H9 (cell line): Measurements from ENCODE around the gene ARHGEF39. TPM values are rescaled to one million over a fixed set of nuclear protein-coding genes. Genes with fewer than 3 reads are reported as not detected.

Experiments used
- DNase-seq: peaks from one replicate; pipeline ENCODE4 v3.0.0-alpha.2; 2017
- H2AFZ ChIP-seq: one replicate; pipeline ENCODE4 v1.6.1; 2013; ENCODE audit warnings: mild to moderate bottlenecking, low read length, control low read depth, moderate library complexity
- H2AK5ac ChIP-seq: 2 replicates; pipeline ENCODE4 v1.6.1; 2013; ENCODE audit warnings: low read length, control low read depth, mixed read lengths; ENCODE audit not compliant: insufficient read length
- H2BK120ac ChIP-seq: one replicate; pipeline ENCODE4 v1.6.1; 2013; ENCODE audit warnings: low read depth, mild to moderate bottlenecking, low read length, control low read depth, inconsistent platforms; ENCODE audit not compliant: poor library complexity, severe bottlenecking
- H2BK12ac ChIP-seq: 2 replicates; pipeline ENCODE4 v1.6.1; 2013; ENCODE audit warnings: low read length, control low read depth, mixed read lengths, low read depth; ENCODE audit not compliant: insufficient read length
- H2BK15ac ChIP-seq: 2 replicates; pipeline ENCODE4 v1.6.1; 2013; ENCODE audit warnings: low read depth, low read length, control low read depth
- H2BK20ac ChIP-seq: one replicate; pipeline ENCODE4 v1.6.1; 2013; ENCODE audit warnings: low read depth, mild to moderate bottlenecking, low read length, control low read depth, inconsistent platforms; ENCODE audit not compliant: poor library complexity, severe bottlenecking
- H2BK5ac ChIP-seq: 2 replicates; pipeline ENCODE4 v1.6.1; 2013; ENCODE audit warnings: low read length, control low read depth, mixed read lengths; ENCODE audit not compliant: insufficient read length
- H3K14ac ChIP-seq: 2 replicates; pipeline ENCODE4 v1.6.1; 2013; ENCODE audit warnings: low read length, control low read depth; ENCODE audit not compliant: insufficient read depth
- H3K18ac ChIP-seq: 2 replicates; pipeline ENCODE4 v1.6.1; 2013; ENCODE audit warnings: low read depth, mild to moderate bottlenecking, mixed read lengths, low read length, control low read depth; ENCODE audit not compliant: insufficient read length
- H3K23ac ChIP-seq: 2 replicates; pipeline ENCODE4 v1.6.1; 2013; ENCODE audit warnings: low read length, control low read depth, mixed read lengths, low read depth; ENCODE audit not compliant: insufficient read length
- H3K23me2 ChIP-seq: 2 replicates; pipeline ENCODE4 v1.6.1; 2013; ENCODE audit warnings: low read depth, mild to moderate bottlenecking, mixed read lengths, low read length, control low read depth; ENCODE audit not compliant: insufficient read length, poor library complexity, severe bottlenecking
- H3K27ac ChIP-seq: 2 replicates; pipeline ENCODE4 v1.5.1; 2013; ENCODE audit warnings: low read length, control low read depth, mixed read lengths, low read depth; ENCODE audit not compliant: insufficient read length
- H3K27me3 ChIP-seq: 2 replicates; pipeline ENCODE4 v1.6.1; 2013; ENCODE audit warnings: low read length, control low read depth, inconsistent platforms; ENCODE audit not compliant: insufficient read depth
- H3K4ac ChIP-seq: 2 replicates; pipeline ENCODE4 v1.6.1; 2013; ENCODE audit warnings: low read depth, mild to moderate bottlenecking, control low read depth, inconsistent platforms, low read length, moderate library complexity
- H3K4me1 ChIP-seq: 2 replicates; pipeline ENCODE4 v1.6.1; 2013; ENCODE audit warnings: low read length, control low read depth, inconsistent platforms; ENCODE audit not compliant: insufficient read depth
- H3K4me2 ChIP-seq: 2 replicates; pipeline ENCODE4 v1.6.1; 2013; ENCODE audit warnings: low read length, control low read depth, mixed read lengths; ENCODE audit not compliant: insufficient read length, insufficient read depth
- H3K56ac ChIP-seq: 2 replicates; pipeline ENCODE4 v1.6.1; 2013; ENCODE audit warnings: low read depth, mild to moderate bottlenecking, mixed read lengths, low read length, control low read depth; ENCODE audit not compliant: insufficient read length
- H3K79me1 ChIP-seq: 2 replicates; pipeline ENCODE4 v1.6.1; 2013; ENCODE audit warnings: low read depth, mild to moderate bottlenecking, moderate library complexity, low read length, control low read depth, inconsistent platforms; ENCODE audit not compliant: insufficient read depth, poor library complexity, severe bottlenecking
- H3K79me2 ChIP-seq: 2 replicates; pipeline ENCODE4 v1.6.1; 2013; ENCODE audit warnings: low read length, control low read depth, inconsistent platforms; ENCODE audit not compliant: insufficient read depth
- H3K9ac ChIP-seq: 2 replicates; pipeline ENCODE4 v1.6.1; 2013; ENCODE audit warnings: low read length, control low read depth, mixed read lengths; ENCODE audit not compliant: insufficient read length; ENCODE audit errors: extremely low read depth
- H3K9me3 ChIP-seq: one replicate; pipeline ENCODE4 v1.6.1; 2013; ENCODE audit warnings: low read depth, low read length, inconsistent platforms; ENCODE audit not compliant: control insufficient read depth
- H3T11ph ChIP-seq: one replicate; pipeline ENCODE4 v1.6.1; 2013; ENCODE audit warnings: mild to moderate bottlenecking, low read length, control low read depth, inconsistent platforms
- H4K20me1 ChIP-seq: one replicate; pipeline ENCODE4 v1.6.1; 2013; ENCODE audit not compliant: control insufficient read depth, insufficient read length, insufficient read depth
- H4K5ac ChIP-seq: 2 replicates; pipeline ENCODE4 v1.6.1; 2013; ENCODE audit warnings: low read depth, mild to moderate bottlenecking, mixed read lengths, low read length, control low read depth; ENCODE audit not compliant: insufficient read length
- H4K8ac ChIP-seq: replicated peaks from 2 replicates; pipeline ENCODE4 v1.6.1; 2013; ENCODE audit warnings: low read length, control low read depth, mixed read lengths, low read depth; ENCODE audit not compliant: insufficient read length
- H4K91ac ChIP-seq: 2 replicates; pipeline ENCODE4 v1.6.1; 2013; ENCODE audit warnings: low read depth, mild to moderate bottlenecking, moderate library complexity, mixed read lengths, low read length, control low read depth; ENCODE audit not compliant: insufficient read length
- H3K27ac Mint-ChIP-seq, 3 experiments: 2 replicates in 2 of 3; 3 replicates in 1 of 3; pipeline ENCODE4 v1.8.0; 2020 to 2021; ENCODE audit warnings: mixed read lengths in 3 of 3, mild to moderate bottlenecking in 1 of 3, moderate library complexity in 1 of 3
- H3K27me3 Mint-ChIP-seq: 2 replicates; pipeline ENCODE4 v1.8.0; 2021; ENCODE audit warnings: low read depth, mild to moderate bottlenecking, moderate library complexity, mixed read lengths
- H3K36me3 Mint-ChIP-seq, 3 experiments: 2 replicates in 2 of 3; 3 replicates in 1 of 3; pipeline ENCODE4 v1.8.0; 2020 to 2021; ENCODE audit warnings: low read depth in 3 of 3, mixed read lengths in 3 of 3; ENCODE audit not compliant: insufficient read depth in 1 of 3
- H3K4me1 Mint-ChIP-seq, 2 experiments: 2 replicates each; pipeline ENCODE4 v1.8.0; 2020; ENCODE audit warnings: mixed read lengths in 2 of 2
- H3K4me3 Mint-ChIP-seq, 2 experiments: 2 replicates in 1 of 2; 3 replicates in 1 of 2; pipeline ENCODE4 v1.8.0; 2020 to 2021; ENCODE audit warnings: mild to moderate bottlenecking in 2 of 2, mixed read lengths in 2 of 2, moderate library complexity in 1 of 2
- H3K9me3 Mint-ChIP-seq, 2 experiments: 2 replicates in 1 of 2; 3 replicates in 1 of 2; pipeline ENCODE4 v1.8.0; 2020; ENCODE audit warnings: mild to moderate bottlenecking in 2 of 2, mixed read lengths in 2 of 2, moderate library complexity in 1 of 2
- WGBS: extraction: QIAGEN DNeasy Blood & Tissue Kit; methylation state at CpG from one replicate; pipeline ENCODE4 v1.1.7; 2013; ENCODE audit warnings: missing lambda C conversion rate, low lambda C conversion rate, mixed read lengths; ENCODE audit not compliant: insufficient read length; ENCODE audit errors: extremely low coverage; 5-methylcytosine and 5-hydroxymethylcytosine counted together
- total RNA-seq: library from RNA; stranded (reverse); gene quantifications from 2 replicates; pipeline ENCODE4 v1.2.1, GENCODE V29; 2021
- TF ChIP-seq, protein P1 (sequence below): fragments of 200-600 bp; sonication (generic); conservative IDR thresholded peaks from 3 replicates; pipeline ENCODE4 v1.8.0; 2021; ENCODE audit warnings: antibody characterized with exemption, mild to moderate bottlenecking

The ARHGEF39 gene
- total RNA-seq, 1 experiment from 2014 or later: 24.4 TPM

GRCh38 chr9:35627575-35627974, 37.4 kb downstream of the ARHGEF39 start:
- H4K8ac ChIP-seq: no peak overlapping the region
- no peak overlapping the region for H2BK15ac ChIP-seq
- H2AK5ac ChIP-seq: no peak overlapping the region
- H2AFZ ChIP-seq: no peak overlapping the region
- no peak overlapping the region for H4K91ac ChIP-seq
- no peaks in the 10 kb centered on the region for H4K20me1 ChIP-seq
- H3K18ac ChIP-seq: no peak overlapping the region
- no peak overlapping the region for H2BK20ac ChIP-seq
- H3K27ac ChIP-seq: no peak overlapping the region
- H2BK12ac ChIP-seq: no peak overlapping the region
- H3K27ac Mint-ChIP-seq: no peak overlapping the region
- H3K9me3 ChIP-seq: no peaks in the 10 kb centered on the region
- H3K4me1 ChIP-seq: no peaks in the 10 kb centered on the region
- no CpG with 5 or more reads among the region's 2 CpGs for WGBS
- H3K9me3 Mint-ChIP-seq: no peaks in the 10 kb centered on the region
- H3K4me1 Mint-ChIP-seq: no peaks in the 10 kb centered on the region
- TF ChIP-seq, protein P1, sequence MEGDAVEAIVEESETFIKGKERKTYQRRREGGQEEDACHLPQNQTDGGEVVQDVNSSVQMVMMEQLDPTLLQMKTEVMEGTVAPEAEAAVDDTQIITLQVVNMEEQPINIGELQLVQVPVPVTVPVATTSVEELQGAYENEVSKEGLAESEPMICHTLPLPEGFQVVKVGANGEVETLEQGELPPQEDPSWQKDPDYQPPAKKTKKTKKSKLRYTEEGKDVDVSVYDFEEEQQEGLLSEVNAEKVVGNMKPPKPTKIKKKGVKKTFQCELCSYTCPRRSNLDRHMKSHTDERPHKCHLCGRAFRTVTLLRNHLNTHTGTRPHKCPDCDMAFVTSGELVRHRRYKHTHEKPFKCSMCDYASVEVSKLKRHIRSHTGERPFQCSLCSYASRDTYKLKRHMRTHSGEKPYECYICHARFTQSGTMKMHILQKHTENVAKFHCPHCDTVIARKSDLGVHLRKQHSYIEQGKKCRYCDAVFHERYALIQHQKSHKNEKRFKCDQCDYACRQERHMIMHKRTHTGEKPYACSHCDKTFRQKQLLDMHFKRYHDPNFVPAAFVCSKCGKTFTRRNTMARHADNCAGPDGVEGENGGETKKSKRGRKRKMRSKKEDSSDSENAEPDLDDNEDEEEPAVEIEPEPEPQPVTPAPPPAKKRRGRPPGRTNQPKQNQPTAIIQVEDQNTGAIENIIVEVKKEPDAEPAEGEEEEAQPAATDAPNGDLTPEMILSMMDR: no peak
- H3K36me3 Mint-ChIP-seq: no peaks in the 10 kb centered on the region
- no peak overlapping the region for H2BK5ac ChIP-seq
- H3K27me3 Mint-ChIP-seq: no peaks in the 10 kb centered on the region; the same call in 1 of the 2 replicates
- no peak overlapping the region for H2BK120ac ChIP-seq
- H4K5ac ChIP-seq: no peak overlapping the region
- no peak overlapping the region for H3K56ac ChIP-seq
- no peaks in the 10 kb centered on the region for H3K79me2 ChIP-seq
- H3K23ac ChIP-seq: no peak overlapping the region
- no peak overlapping the region for H3K4me3 Mint-ChIP-seq
- no peak overlapping the region for H3T11ph ChIP-seq
- no peaks in the 10 kb centered on the region for H3K27me3 ChIP-seq
- no peak for DNase-seq
- no peak overlapping the region for H3K4ac ChIP-seq
- no peak overlapping the region for H3K14ac ChIP-seq
- H3K4me2 ChIP-seq: no peak overlapping the region
- no peaks in the 10 kb centered on the region for H3K23me2 ChIP-seq
- H3K79me1 ChIP-seq: no peaks in the 10 kb centered on the region
- H3K9ac ChIP-seq: no peak overlapping the region
